Large intestine (tissue), 3 donors: ENCODE measurements around the gene GRK7. TPM values are rescaled to one million over a fixed set of nuclear protein-coding genes. Genes with fewer than 3 reads are reported as not detected.
A peak's percentile ranks its signal among the peaks of the same experiment; 100 is the strongest.

ENCODE experiments used
- DNase-seq, 2 donors: peaks; one replicate each; pipeline versions ENCODE4 v3.0.0 to v3.0.0-alpha.2; 2013
- H3K27ac ChIP-seq: one replicate; pipeline ENCODE4 v1.5.1; 2013; ENCODE audit warnings: low read length
- H3K27me3 ChIP-seq: 2 replicates; pipeline ENCODE4 v1.6.1; 2013; ENCODE audit warnings: low read length; ENCODE audit not compliant: control insufficient read depth, insufficient read depth
- H3K36me3 ChIP-seq: 2 replicates; pipeline ENCODE4 v1.6.1; 2013; ENCODE audit warnings: low read length; ENCODE audit not compliant: control insufficient read depth, insufficient read depth
- H3K4me1 ChIP-seq: one replicate; pipeline ENCODE4 v1.6.1; 2013; ENCODE audit warnings: low read length; ENCODE audit not compliant: control insufficient read depth, insufficient read depth
- H3K4me3 ChIP-seq: one replicate; pipeline ENCODE4 v1.5.1; 2013; ENCODE audit warnings: low read length
- H3K9me3 ChIP-seq: one replicate; pipeline ENCODE4 v1.6.1; 2013; ENCODE audit warnings: mild to moderate bottlenecking, low read depth, low read length, moderate library complexity; ENCODE audit not compliant: control insufficient read depth
- WGBS: methylation state at CpG from one replicate; pipeline ENCODE4 v1.1.5; 2013; ENCODE audit warnings: low lambda C conversion rate; ENCODE audit not compliant: insufficient coverage; 5-methylcytosine and 5-hydroxymethylcytosine counted together
- polyA plus RNA-seq: library from polyadenylated mRNA; unstranded; fragments of 120-200 nt; gene quantifications from one replicate; pipeline ENCODE4 v1.2.1, GENCODE V29; 2013

Gene GRK7
- polyA plus RNA-seq, 1 donor = not detected

GRCh38 chr3:141735770-141736465 is 27.3 kb upstream of the GRK7 start:
- Histone ChIP-seq H3K4me1 (peaks cover 8% of the 10 kb centered on the region), H3K36me3 (no peaks in the 10 kb centered on the region), H3K27me3 (no peaks in the 10 kb centered on the region), H3K9me3 (no peaks in the 10 kb centered on the region), H3K27ac (no peak overlapping the region), H3K4me3 (no peak overlapping the region)
- 88% methylated on average over 4 of the region's 7 CpGs for WGBS
- DNase-seq = no peak

GRCh38 chr3:141737093-141737492 is 26.1 kb upstream of the GRK7 start:
- no peak for DNase-seq
- Histone ChIP-seq H3K9me3 (no peaks in the 10 kb centered on the region), H3K36me3 (no peaks in the 10 kb centered on the region), H3K4me1 (peaks cover 15% of the 10 kb centered on the region), H3K27ac (no peak overlapping the region), H3K4me3 (no peak overlapping the region), H3K27me3 (no peaks in the 10 kb centered on the region)
- WGBS = no CpG with 5 or more reads among the region's 10 CpGs

DNA sequence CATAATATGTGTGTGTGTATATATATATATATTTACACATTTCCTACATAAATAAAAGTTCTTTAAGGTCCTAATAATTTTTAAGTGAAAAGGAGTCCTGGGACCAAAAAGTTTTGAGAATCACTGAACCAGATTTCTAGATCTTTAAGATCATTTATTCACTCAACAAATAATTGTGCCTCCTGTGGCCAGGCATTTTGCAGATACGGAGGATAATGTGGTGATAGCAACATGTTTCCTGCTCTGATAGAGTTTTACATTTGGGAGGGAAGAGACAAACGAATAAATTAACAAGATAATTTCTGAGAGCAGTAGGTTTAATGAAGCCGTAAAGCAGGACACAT is 25.6 kb upstream of the GRK7 start:
- Histone ChIP-seq H3K27me3 (no peaks in the 10 kb centered on the region), H3K36me3 (no peaks in the 10 kb centered on the region), H3K9me3 (no peaks in the 10 kb centered on the region), H3K4me1 (peaks cover 18% of the 10 kb centered on the region), H3K4me3 (peak overlapping the region; percentile 38), H3K27ac (peak overlapping the region; percentile 90)
- DNase-seq = no peak
- no CpG with 5 or more reads among the region's 3 CpGs for WGBS

- peak; percentile 97 to 98 for DNase-seq
- Histone ChIP-seq H3K27me3 (no peaks in the 10 kb centered on the region), H3K4me3 (peak within 1 kb of the TSS; percentile 96), H3K36me3 (no peaks in the 10 kb centered on the region), H3K4me1 (peaks cover 18% of the 10 kb centered on the region), H3K9me3 (no peaks in the 10 kb centered on the region), H3K27ac (peak within 1 kb of the TSS; percentile 91)
- no CpG with 5 or more reads among the region's 81 CpGs for WGBS
These were observed 25.0 kb upstream of the GRK7 start, which contains the start of gene RNF7 for GRCh38 chr3:141738022-141738890. Gene RNF7, plus strand, starts transcription at chr3:141738298. Its CDS starts 44 bp downstream, at chr3:141738342.

DNA sequence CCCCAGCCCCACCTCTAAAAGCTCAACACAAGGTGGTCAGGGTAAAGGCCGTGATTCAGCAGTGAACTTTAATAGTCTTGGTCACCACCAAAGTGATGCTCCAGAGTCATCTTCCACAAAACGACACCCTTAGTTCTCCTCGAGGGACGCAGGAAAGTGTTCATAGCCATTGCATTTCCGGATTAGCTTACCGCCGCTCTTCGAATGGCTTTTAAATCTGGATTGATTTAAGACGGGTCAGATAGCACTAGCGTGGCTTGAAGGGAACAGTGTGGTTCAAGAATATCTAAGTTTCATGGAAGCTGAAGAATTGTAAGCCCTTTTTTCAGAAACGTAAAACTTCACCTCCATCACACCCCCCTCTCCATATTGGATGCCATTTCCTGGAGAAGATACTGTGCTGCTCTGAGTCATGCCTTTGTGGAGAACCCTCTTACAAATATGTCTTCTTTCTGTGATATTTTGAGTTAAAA is 24.3 kb upstream of the GRK7 start:
- WGBS = 0% methylated on average over 1 of the region's 11 CpGs
- Histone ChIP-seq H3K27ac (peak overlapping the region; percentile 91), H3K4me3 (peak overlapping the region; percentile 96), H3K9me3 (no peaks in the 10 kb centered on the region), H3K4me1 (peaks cover 18% of the 10 kb centered on the region), H3K27me3 (no peaks in the 10 kb centered on the region), H3K36me3 (no peaks in the 10 kb centered on the region)
- DNase-seq = no peak

GRCh38 chr3:141739731-141740130 is 23.5 kb upstream of the GRK7 start:
- peak in 1 of 2 donors; percentile 14 for DNase-seq
- Histone ChIP-seq H3K36me3 (peaks cover 6% of the 10 kb centered on the region), H3K4me3 (peak overlapping the region; percentile 96), H3K27me3 (no peaks in the 10 kb centered on the region), H3K9me3 (no peaks in the 10 kb centered on the region), H3K27ac (peak overlapping the region; percentile 91), H3K4me1 (peaks cover 23% of the 10 kb centered on the region)
- no CpG with 5 or more reads among the region's 2 CpGs for WGBS

GRCh38 chr3:141740349-141740748 is 22.9 kb upstream of the GRK7 start:
- Histone ChIP-seq H3K4me3 (peak overlapping the region; percentile 96), H3K36me3 (peaks cover 11% of the 10 kb centered on the region), H3K27ac (peak overlapping the region; percentile 91), H3K4me1 (peaks cover 23% of the 10 kb centered on the region), H3K9me3 (no peaks in the 10 kb centered on the region), H3K27me3 (no peaks in the 10 kb centered on the region)
- DNase-seq = peak; percentile 81 to 92

DNA sequence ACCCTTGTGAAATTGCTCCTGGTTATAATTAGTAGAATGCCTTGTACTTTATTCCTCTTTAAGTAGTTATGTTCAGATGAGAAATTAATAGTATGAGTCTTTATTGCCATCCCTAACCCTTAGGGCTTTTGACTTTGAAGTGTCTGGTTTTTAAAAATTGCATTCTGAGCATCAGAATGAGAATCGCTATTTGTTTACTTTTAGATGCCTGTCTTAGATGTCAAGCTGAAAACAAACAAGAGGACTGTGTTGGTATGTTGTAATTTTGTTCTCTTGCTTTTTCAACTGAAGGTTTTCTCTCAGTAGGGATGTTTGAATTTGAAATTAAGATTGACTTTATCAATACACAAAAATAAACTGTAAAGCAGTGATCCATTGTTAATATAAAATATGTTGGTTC is 19.9 kb upstream of the GRK7 start:
- no peak for DNase-seq
- Histone ChIP-seq H3K4me1 (peaks cover 23% of the 10 kb centered on the region), H3K9me3 (no peaks in the 10 kb centered on the region), H3K27ac (peak overlapping the region; percentile 32), H3K27me3 (no peaks in the 10 kb centered on the region), H3K36me3 (peaks cover 31% of the 10 kb centered on the region), H3K4me3 (no peak overlapping the region)
- no CpG with 5 or more reads among the region's 1 CpG for WGBS

GRCh38 chr3:141746962-141747361 is 16.2 kb upstream of the GRK7 start:
- DNase-seq = no peak
- WGBS = no CpG with 5 or more reads among the region's 4 CpGs
- H3K9me3 ChIP-seq = no peaks in the 10 kb centered on the region
- H3K27ac ChIP-seq = no peak overlapping the region
- peaks cover 48% of the 10 kb centered on the region for H3K36me3 ChIP-seq
- no peaks in the 10 kb centered on the region for H3K27me3 ChIP-seq
- H3K4me3 ChIP-seq = no peak overlapping the region
- peaks cover 8% of the 10 kb centered on the region for H3K4me1 ChIP-seq

- WGBS = no CpG with 5 or more reads among the region's 3 CpGs
- no peak overlapping the region for H3K27ac ChIP-seq
- peaks cover 16% of the 10 kb centered on the region for H3K36me3 ChIP-seq
- no peak overlapping the region for H3K4me3 ChIP-seq
- H3K27me3 ChIP-seq = no peaks in the 10 kb centered on the region
- H3K9me3 ChIP-seq = no peaks in the 10 kb centered on the region
- no peaks in the 10 kb centered on the region for H3K4me1 ChIP-seq
- no peak for DNase-seq
These were observed 9.8 kb upstream of the GRK7 start for GRCh38 chr3:141753399-141753798.
